GM08714 (cell line): ENCODE data around the gene GREM2.

Experiments
- H3K4me3 ChIP-seq: fragments of 200-500 bp; sonication (Bioruptor generic); 2 replicates; pipeline ENCODE4 v1.5.1; 2014; ENCODE audit warnings: mild to moderate bottlenecking, low read length, inconsistent platforms
- ZNF274 ChIP-seq: IDR thresholded peaks from 2 replicates; pipeline ENCODE4 v1.6.1; 2012; ENCODE audit warnings: mild to moderate bottlenecking, low read depth, low read length

GREM2 gene

GRCh38 chr1:240562111-240562590, 49.8 kb downstream of the GREM2 start:
- no peak overlapping the region for H3K4me3 ChIP-seq
- TF ChIP-seq ZNF274: no peak

DNA sequence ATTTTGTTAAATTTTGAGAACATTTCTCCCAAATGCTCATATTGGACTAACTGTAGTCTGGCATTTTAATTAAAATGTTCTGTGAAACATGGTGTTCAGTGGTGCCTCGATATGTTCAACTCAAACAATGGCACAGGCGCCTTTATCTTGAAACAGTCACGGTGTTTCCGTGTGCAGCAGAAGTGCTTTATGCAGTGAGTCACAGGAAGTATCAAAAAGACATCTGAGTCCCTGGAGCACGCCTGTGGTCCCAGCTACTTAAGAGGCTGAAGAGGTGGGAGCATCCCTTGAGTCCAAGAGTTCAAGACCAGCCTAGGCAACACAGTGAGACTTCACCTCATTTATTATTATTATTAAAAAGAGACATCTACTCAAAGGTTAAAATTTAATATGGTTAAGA, 52.2 kb downstream of the GREM2 start:
- H3K4me3 ChIP-seq: no peak overlapping the region
- no peak for TF ChIP-seq ZNF274

- no peak overlapping the region for H3K4me3 ChIP-seq
- no peak for TF ChIP-seq ZNF274
Observed at GRCh38 chr1:240555524-240555923, 56.4 kb downstream of the GREM2 start.

GRCh38 chr1:240553351-240553750, 58.6 kb downstream of the GREM2 start:
- H3K4me3 ChIP-seq: no peak overlapping the region

GRCh38 chr1:240539769-240540414, 72.1 kb downstream of the GREM2 start:
- TF ChIP-seq ZNF274: no peak
- no peak overlapping the region for H3K4me3 ChIP-seq

More at GRCh38 chr1:240553351-240553750, 58.6 kb downstream of the GREM2 start:
- TF ChIP-seq ZNF274: no peak

- no peak overlapping the region for H3K4me3 ChIP-seq
- no peak for TF ChIP-seq ZNF274
Observed at GRCh38 chr1:240538776-240539430, 73.1 kb downstream of the GREM2 start.

- no peak overlapping the region for H3K4me3 ChIP-seq
- TF ChIP-seq ZNF274: no peak
Observed at GRCh38 chr1:240533154-240533780, 78.7 kb downstream of the GREM2 start.

DNA sequence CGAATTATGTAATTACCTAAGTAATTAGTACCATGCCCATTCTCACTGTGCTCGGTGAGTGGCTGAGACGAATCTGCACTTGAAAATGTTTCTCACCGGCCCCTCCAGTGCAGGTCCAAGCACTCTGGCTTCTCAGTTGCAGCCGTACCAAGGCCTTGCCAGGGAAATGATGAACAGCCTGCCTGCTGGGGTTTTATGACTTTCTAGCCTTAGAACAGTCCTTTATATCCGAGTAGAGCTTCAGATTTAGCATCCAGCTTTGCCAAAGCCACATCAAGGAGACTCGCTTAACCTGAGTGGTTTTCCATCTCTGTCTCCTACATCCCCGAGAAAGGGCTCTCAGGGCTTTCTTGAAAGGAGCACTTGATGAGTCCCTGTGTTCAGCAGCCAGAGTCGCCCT, 83.4 kb downstream of the GREM2 start:
- no peak overlapping the region for H3K4me3 ChIP-seq
- TF ChIP-seq ZNF274: no peak

- H3K4me3 ChIP-seq: no peak overlapping the region
- TF ChIP-seq ZNF274: no peak
Observed at GRCh38 chr1:240527086-240527485, 84.9 kb downstream of the GREM2 start.

DNA sequence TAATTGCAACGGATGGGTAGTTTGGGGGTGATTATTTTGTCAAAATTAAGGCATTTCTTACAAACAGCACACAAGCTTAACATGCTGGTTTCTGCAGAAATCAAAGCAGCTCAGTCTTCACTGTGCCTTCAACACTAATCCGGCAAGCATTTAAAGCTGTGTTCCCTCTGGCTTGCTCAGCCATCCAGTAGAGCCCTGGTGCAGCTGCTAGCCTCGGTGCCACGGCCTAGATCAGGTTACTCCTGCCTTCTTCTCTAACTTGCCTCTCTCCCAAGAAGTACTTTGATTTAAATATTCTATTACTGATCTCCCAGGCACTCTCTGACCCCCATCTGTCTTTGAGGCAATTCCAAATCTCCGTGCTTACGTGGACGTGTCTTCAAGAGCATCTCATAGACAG, 85.6 kb downstream of the GREM2 start:
- no peak overlapping the region for H3K4me3 ChIP-seq
- TF ChIP-seq ZNF274: no peak

DNA sequence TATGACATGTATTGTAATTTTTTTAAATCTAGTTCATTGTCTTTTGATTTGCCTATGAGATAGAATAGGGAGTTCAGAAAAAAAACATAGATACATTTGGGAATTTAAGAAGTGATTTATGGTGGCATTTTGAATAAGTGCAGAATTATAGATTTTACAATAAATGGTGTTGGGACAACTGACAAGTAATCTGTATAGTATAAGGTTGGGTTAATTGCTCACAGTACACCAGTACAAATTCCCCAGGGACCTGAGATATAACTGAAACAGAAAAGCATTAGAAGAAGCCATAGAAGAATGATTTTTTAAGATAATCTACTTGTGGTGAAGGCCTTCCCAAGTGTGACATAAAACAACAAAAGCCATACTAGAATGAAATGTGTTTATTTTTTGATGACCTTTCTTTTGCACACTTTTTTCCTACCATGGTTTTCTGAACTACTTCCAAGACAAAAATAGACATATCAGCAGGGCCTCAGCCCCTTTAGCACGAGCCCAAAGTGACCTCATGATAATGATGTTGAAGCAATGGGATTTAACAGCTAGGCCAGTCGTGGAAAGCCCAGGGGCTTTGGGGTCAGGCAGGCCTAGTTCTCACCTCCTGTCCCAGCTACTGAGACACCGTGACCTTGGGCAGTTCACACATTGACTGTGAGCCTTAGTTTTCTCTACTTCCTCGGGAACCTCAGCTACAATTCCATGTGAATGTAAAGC, 87.4 kb downstream of the GREM2 start:
- TF ChIP-seq ZNF274: no peak
- no peak overlapping the region for H3K4me3 ChIP-seq

GRCh38 chr1:240522122-240522822, 89.7 kb downstream of the GREM2 start:
- no peak for TF ChIP-seq ZNF274
- H3K4me3 ChIP-seq: no peak overlapping the region

DNA sequence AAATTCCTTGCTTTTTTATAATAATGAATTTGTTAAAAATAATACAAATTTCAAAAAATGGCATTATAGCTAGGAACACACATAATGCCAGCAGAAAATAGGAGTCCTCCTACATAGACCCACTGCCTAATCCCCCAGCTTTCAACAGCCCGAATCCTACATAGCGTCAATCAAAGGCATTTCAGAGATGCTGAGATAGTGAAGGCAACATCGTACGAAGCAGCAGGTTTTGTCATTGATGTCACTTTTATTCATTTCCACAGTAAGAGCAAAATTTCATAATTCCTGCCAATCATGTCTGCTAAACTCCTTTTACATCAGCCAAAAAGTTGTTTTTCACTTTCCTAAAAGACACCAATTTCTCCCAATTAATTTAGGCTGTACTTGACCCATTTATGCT, 94.1 kb downstream of the GREM2 start:
- no peak overlapping the region for H3K4me3 ChIP-seq
- TF ChIP-seq ZNF274: no peak

- TF ChIP-seq ZNF274: no peak
- no peak overlapping the region for H3K4me3 ChIP-seq
Observed at GRCh38 chr1:240516069-240516468, 95.9 kb downstream of the GREM2 start.
